OCI-LY3 (cell line): ENCODE results near the gene TRANK1.

Experiments
- H2AFZ ChIP-seq: fragments of 200-600, 300-600 bp; shearing (Covaris generic); 2 replicates; pipeline ENCODE4 v1.6.0; 2014; ENCODE audit warnings: antibody characterized with exemption, low read depth, low read length
- H3K27ac ChIP-seq: fragments of 200-600, 300-600 bp; sonication (generic); 2 replicates; pipeline ENCODE4 v1.5.1; 2014; ENCODE audit warnings: mild to moderate bottlenecking, low read length, moderate library complexity, mixed read lengths
- H3K27me3 ChIP-seq: fragments of 200-600, 300-600 bp; sonication (generic); 2 replicates; pipeline ENCODE4 v1.6.1; 2014; ENCODE audit warnings: low read depth, low read length, mixed read lengths
- H3K36me3 ChIP-seq: fragments of 200-600, 300-600 bp; sonication (generic); replicated peaks from 2 replicates; pipeline ENCODE3; 2014; ENCODE audit warnings: low read depth, low read length, mixed read lengths
- H3K4me1 ChIP-seq: fragments of 300-600, 200-600 bp; sonication (generic); 2 replicates; pipeline ENCODE4 v1.6.1; 2014; ENCODE audit warnings: low read length, mixed read lengths
- H3K4me2 ChIP-seq: fragments of 200-600, 300-600 bp; sonication (generic); 2 replicates; pipeline ENCODE4 v1.6.1; 2014; ENCODE audit warnings: low read length, mixed read lengths
- H3K4me3 ChIP-seq: fragments of 300-600, 200-600 bp; sonication (generic); 2 replicates; pipeline ENCODE4 v1.5.1; 2014; ENCODE audit warnings: antibody characterized with exemption, mild to moderate bottlenecking, low read length, moderate library complexity
- H3K79me2 ChIP-seq: fragments of 300-600, 200-600 bp; shearing (Covaris generic); 2 replicates; pipeline ENCODE4 v1.6.1; 2014; ENCODE audit warnings: mild to moderate bottlenecking, low read length, mixed read lengths
- H3K9ac ChIP-seq: fragments of 300-600, 200-600 bp; shearing (Covaris generic); 2 replicates; pipeline ENCODE4 v1.6.0; 2014; ENCODE audit warnings: mild to moderate bottlenecking, low read length, moderate library complexity
- H3K9me3 ChIP-seq: fragments of 200-600, 300-600 bp; shearing (Covaris generic); 2 replicates; pipeline ENCODE4 v1.6.1; 2014; ENCODE audit warnings: low read length, mixed read lengths; ENCODE audit not compliant: insufficient read depth
- H4K20me1 ChIP-seq: fragments of 200-600, 300-600 bp; sonication (generic); 2 replicates; pipeline ENCODE4 v1.6.1; 2016; ENCODE audit warnings: low read length, mixed read lengths; ENCODE audit not compliant: insufficient read depth
- EZH2phosphoT487 ChIP-seq: fragments of 200-600 bp; shearing (Covaris generic); IDR thresholded peaks from 2 replicates; pipeline ENCODE4 v1.6.1; 2018; ENCODE audit warnings: antibody characterized with exemption, mixed run types, low read depth
- TF ChIP-seq, protein P1 (sequence below): fragments of 200-600, 300-600 bp; sonication (generic); IDR thresholded peaks from 2 replicates; pipeline ENCODE4 v1.5.1; 2014; ENCODE audit warnings: antibody characterized with exemption, low read length, low read depth

TRANK1 gene

GRCh38 chr3:36811768-36812167, 133.1 kb downstream of the TRANK1 start:
- Histone ChIP-seq H3K4me2 (no peak overlapping the region), H3K27me3 (no peaks in the 10 kb centered on the region), H3K9ac (no peak overlapping the region), H3K36me3 (no peaks in the 10 kb centered on the region), H3K4me1 (no peaks in the 10 kb centered on the region), H3K27ac (no peak overlapping the region), H3K9me3 (no peaks in the 10 kb centered on the region), H3K79me2 (no peaks in the 10 kb centered on the region), H2AFZ (no peak overlapping the region), H3K4me3 (no peak overlapping the region), H4K20me1 (no peaks in the 10 kb centered on the region)
- TF ChIP-seq EZH2phosphoT487, result no peak
- TF ChIP-seq, protein P1, sequence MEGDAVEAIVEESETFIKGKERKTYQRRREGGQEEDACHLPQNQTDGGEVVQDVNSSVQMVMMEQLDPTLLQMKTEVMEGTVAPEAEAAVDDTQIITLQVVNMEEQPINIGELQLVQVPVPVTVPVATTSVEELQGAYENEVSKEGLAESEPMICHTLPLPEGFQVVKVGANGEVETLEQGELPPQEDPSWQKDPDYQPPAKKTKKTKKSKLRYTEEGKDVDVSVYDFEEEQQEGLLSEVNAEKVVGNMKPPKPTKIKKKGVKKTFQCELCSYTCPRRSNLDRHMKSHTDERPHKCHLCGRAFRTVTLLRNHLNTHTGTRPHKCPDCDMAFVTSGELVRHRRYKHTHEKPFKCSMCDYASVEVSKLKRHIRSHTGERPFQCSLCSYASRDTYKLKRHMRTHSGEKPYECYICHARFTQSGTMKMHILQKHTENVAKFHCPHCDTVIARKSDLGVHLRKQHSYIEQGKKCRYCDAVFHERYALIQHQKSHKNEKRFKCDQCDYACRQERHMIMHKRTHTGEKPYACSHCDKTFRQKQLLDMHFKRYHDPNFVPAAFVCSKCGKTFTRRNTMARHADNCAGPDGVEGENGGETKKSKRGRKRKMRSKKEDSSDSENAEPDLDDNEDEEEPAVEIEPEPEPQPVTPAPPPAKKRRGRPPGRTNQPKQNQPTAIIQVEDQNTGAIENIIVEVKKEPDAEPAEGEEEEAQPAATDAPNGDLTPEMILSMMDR, result no peak

DNA sequence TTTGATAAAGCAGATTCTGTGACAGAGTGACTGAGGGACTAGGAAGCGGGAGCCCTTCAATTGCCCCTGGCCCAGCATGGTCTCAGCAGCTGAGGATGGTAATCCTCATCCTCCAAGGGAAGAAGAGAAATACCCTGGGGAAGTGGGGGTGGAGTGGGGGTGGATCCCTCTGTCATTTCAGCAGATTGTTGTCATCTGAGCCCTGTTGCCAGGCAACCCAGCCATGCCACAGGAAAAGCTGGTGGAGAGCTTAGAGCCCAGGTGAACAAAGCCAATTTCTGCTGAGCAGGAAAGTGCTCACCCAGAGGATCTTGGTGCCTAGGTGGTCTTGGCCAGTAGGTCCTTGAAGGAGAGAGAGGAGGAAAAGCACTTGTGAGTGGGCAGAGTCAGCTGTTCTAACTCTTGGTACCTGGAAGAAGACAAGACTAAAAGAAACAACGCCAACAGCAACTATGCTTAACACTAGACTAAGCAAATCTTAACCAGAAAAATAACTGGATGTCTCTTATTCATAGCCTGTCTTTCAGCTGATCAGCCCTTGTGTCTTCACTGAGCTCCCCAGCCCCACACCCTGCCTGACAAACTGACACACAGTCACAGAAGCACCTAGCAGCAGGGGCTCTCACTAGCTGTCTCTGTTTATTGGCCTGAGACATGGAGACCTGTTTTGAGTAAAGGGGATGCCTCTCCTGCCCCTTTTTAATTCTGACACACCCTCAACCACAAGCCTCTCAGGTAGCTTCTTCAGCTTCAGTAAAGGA, 140.4 kb downstream of the TRANK1 start:
- H3K4me2 ChIP-seq, result no peak overlapping the region
- no peaks in the 10 kb centered on the region for H3K27me3 ChIP-seq
- TF ChIP-seq, protein P1, result no peak
- TF ChIP-seq EZH2phosphoT487, result no peak
- no peaks in the 10 kb centered on the region for H3K9me3 ChIP-seq
- H2AFZ ChIP-seq, result no peak overlapping the region
- no peak overlapping the region for H3K4me3 ChIP-seq
- no peak overlapping the region for H3K27ac ChIP-seq
- no peak overlapping the region for H3K9ac ChIP-seq
- no peaks in the 10 kb centered on the region for H3K4me1 ChIP-seq
- H3K36me3 ChIP-seq, result no peaks in the 10 kb centered on the region
- no peaks in the 10 kb centered on the region for H3K79me2 ChIP-seq
- H4K20me1 ChIP-seq, result no peaks in the 10 kb centered on the region

- no peaks in the 10 kb centered on the region for H3K9me3 ChIP-seq
- no peaks in the 10 kb centered on the region for H4K20me1 ChIP-seq
- no peak overlapping the region for H3K4me3 ChIP-seq
- H3K36me3 ChIP-seq, result no peaks in the 10 kb centered on the region
- H3K4me1 ChIP-seq, result no peaks in the 10 kb centered on the region
- H3K79me2 ChIP-seq, result no peaks in the 10 kb centered on the region
- no peak for TF ChIP-seq EZH2phosphoT487
- TF ChIP-seq, protein P1, result no peak
- no peaks in the 10 kb centered on the region for H3K27me3 ChIP-seq
- H2AFZ ChIP-seq, result no peak overlapping the region
- H3K4me2 ChIP-seq, result no peak overlapping the region
- no peak overlapping the region for H3K27ac ChIP-seq
- H3K9ac ChIP-seq, result no peak overlapping the region
Observed at GRCh38 chr3:36803091-36803791, 141.6 kb downstream of the TRANK1 start.

- Histone ChIP-seq H3K4me3 (no peak overlapping the region), H3K4me2 (no peak overlapping the region), H3K9ac (no peak overlapping the region), H3K79me2 (no peaks in the 10 kb centered on the region), H2AFZ (no peak overlapping the region), H4K20me1 (no peaks in the 10 kb centered on the region), H3K4me1 (no peaks in the 10 kb centered on the region), H3K9me3 (no peaks in the 10 kb centered on the region), H3K27me3 (no peaks in the 10 kb centered on the region), H3K36me3 (no peaks in the 10 kb centered on the region), H3K27ac (no peak overlapping the region)
- TF ChIP-seq, protein P1, result no peak
- no peak for TF ChIP-seq EZH2phosphoT487
Observed at GRCh38 chr3:36800533-36801116, 144.2 kb downstream of the TRANK1 start.
